HG03103 (cell line): ENCODE measurements around the gene GABBR2.
A peak's percentile ranks its signal among the peaks of the same experiment; 100 is the strongest.

Experiments
- ATAC-seq: cut with Tn5 transposase; IDR thresholded peaks from one replicate; pipeline ENCODE4 v1.9.1; 2021; ENCODE audit warnings: low read depth; ENCODE audit not compliant: unreplicated experiment

Gene GABBR2

DNA sequence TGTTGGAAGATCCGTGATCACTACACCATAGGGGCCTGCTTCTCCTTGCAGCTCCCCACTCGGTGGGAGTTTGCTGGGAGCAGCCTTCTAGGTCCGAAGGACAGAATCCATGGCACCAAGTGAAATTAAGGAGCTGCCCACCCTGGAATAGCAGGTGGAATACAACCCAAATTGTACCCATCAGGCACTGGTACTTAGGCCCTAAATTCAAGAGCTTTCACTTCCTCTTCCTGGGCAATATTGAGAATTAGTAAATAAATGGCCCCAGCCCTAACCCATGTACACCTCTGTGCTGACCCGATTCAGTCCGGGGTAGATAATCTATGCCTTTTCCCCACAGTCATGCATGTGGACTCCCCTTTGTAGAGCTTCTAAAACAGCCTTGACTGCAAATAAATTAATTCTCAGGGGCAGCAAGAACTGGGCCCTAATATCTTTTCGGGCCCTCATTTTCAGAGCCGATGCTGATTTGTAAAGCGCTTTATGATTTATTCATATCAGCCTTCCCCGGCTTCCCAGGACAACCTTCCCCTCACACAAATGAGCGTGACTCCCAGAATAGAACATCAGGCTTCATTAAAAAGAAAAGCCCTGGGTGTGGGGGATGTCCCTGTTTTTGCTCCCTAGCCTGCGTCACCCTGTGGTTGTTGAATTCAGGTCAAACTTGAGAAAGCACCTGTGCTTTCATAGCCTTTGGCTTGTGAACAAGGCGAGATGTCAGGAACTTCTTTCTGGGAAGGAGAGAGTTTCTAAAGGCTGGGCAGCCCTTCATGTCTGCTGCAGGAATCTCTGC lies 327.2 kb downstream of the GABBR2 start:
- ATAC-seq = no peak

DNA sequence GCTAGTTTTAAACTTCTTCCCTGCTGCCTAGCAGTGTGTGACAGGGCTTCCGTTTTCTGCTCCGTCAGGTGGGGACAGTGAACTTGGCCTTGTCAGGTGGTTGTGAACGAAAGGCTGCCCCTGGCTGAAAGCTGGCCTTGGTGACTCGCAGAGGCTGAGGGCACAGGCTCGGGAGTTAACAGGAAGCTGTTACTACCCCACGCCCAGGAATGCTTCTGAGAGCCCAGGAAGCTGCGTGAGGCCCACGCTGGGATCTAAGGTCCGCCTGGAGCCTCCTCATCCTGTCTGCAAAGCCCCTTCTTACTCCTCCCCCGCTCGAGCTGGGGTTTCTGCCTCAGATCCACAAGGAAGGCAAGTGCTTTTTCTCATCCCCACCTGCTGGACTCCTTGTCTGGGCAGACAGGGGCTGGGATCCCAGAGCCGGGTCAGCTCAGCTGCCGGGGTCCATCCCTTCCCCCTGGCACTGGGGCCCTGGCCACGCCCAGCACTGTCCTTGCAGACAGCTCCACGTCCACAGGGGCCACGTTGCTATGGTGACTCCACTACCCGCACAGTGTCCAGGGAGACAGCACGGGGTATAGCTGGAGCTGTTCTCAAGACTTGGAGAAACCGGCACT lies 328.6 kb downstream of the GABBR2 start:
- no peak for ATAC-seq

DNA sequence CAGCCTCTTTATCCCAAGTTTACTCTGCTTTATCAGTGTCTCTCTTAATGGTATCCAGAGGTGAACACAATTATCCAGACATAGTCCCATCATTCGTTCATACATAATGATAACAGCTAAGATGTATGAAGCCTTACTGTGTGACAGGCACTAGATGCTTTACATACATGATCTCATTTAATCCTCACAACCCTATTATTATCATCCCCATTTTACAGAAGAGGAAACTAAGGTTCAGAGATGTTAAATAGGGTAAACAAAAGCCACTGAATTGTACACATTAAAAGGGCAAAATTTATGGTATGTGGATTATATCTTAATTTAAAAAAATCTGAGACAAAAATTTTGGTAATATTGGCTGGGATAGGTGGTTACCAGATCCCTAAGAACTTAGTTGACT lies 329.2 kb downstream of the GABBR2 start:
- ATAC-seq = no peak

DNA sequence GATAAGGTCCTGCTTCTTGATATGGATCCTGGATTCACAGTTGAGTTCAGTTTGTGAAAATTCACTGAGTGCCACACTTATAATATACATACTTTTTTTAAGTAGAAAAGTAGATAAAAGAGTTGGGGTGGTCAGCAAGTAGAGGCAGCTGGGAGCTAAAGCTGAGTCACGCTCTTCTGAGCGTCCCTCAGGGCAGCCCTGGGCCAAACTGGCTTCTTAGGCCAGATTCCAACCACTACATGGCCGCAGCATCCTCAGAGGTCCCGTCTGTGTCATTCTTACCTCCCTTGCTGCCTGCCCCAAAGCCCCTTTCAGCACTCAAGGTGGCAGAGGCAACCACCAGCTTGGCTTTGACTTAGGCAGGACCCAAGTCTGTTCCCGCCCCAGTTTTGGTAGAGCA lies 329.9 kb downstream of the GABBR2 start:
- no peak for ATAC-seq

DNA sequence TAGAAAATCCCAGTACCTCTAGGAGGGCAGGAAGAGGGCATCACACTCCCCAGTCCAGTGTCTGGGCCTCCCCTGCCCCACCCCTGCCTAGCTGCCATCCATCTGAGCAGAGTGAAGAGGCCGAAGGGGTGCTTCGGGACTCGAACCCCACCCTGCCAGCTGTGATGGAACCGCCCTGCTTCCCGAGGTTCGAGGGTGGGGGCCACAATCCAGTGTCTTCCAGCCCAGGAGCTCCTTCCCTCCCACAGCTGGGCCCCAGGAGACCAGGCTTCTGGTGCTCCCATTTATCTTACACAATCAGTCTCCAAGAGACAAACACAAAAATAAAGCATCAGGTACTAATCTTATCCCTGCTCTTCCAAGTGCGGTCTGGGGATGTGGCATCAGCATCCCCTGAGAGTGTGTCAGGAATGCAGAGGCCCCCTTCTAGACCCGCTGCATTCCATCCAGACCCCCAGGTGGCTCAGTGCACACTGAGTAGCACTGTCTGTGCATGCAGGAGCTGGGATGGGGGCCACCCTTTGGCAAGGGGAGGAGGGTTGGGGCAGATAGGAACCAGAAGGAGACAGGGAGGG lies 330.4 kb downstream of the GABBR2 start:
- no peak for ATAC-seq

DNA sequence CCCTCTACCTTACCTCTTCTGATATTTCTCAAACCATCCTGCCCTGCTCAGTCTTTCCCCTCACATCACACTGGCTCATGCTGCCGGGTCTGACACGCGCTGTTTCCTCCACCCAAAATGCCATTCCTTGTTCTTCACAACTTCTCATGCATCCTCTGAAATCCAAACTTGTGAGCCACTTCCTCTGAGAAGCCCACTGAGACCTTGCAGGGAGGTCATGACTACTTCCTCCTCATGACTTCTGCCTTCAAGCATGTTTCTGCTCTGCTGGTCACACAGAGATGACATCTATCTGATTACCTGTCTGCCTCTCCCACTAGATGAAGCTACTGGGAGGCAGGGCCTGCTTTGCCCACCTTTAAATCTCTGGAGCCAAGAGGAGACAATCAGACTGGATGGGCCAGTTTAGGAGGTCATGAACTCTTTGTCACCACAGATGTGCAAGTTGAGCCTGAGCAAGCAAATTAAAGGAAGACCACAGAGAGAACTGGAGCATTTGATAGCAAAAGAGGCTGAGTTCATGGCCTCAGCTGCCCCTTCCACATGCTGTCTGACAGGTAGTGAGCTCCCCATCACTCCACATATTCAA lies 333.5 kb downstream of the GABBR2 start:
- peak; percentile 57 for ATAC-seq

DNA sequence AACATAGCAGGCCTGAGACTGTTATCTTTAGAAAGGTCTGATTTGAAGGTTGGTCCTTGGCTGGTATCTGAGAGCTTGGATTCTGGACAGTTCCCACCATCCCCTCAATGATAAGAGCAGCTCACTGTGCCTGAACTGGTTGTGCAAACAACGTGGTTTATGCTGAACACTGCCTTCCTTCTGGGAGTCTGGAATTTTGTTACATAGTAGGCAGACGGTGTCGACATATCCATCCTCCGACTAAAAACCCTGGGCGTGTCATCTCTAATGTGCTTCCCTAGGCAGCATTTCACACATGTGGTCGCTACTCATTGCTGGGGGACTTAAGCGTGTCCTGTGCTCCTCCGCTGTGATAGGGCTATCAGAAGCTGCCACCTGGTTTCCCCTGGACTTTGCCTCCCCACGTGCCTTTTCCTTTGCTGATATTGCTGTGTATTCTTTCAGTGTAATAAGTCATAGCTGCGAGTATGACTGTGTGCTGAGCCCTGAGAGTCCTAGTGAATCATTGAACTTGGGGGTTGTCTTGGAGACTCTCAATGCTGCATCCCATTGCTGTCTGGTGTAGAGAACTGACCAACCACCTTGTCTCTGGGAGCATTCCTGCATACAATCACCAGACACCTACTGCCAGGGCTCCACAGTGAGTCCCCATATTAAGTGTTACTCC lies 334.2 kb downstream of the GABBR2 start:
- no peak for ATAC-seq

DNA sequence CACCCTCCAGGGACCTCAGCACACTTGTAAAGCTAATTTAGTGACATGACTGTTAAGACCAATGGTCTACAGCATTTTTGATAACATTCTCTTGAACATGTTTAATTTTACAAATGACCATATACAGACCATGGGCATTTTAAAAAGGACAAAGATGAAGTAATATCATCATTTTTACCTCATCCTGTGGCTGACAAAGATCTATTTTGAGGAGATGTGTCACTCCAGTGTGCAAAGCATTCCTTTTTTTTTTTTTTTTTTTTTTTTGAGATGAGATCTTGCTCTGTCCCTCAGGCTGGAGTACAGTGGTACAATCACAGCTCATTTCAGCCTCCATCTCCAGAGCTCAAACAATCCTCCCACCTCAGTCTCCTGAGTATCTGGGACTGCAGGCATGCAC lies 335.1 kb downstream of the GABBR2 start:
- ATAC-seq = no peak

DNA sequence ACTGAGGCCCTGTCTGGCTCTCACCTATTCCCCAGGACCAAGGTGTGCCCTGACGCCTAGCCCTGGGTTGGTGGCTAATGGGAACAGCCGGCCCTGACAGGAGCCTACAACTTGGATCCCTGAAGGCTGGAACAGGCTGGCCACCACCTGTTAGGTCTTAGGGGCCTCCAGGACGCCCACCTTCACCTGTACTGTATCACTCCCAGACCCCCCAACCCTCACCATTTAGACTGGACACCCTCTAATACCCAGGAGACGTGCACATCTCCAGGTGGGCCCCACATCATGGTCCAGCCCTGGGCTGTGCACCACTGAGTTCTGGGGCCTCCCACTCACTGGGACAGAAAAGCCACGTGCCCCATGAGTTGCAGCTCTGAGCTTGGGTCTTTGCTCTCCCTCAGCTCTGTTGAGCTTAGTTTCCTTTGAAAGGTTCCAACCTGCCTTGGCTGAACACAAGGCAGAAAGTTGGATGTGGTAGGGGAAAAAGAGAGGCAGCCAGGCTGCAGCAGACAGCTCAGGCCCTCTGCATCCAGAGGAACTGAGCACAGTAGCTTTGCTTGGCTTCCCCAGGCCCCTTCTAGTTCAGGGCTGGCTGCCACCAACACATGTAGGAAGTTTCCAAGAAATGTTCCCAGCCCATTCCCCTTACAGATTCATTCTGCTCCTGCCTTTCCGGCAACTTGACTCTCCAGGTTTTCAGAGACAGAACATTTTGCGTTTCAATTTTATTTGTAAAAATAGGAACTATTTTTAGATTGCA lies 336.5 kb downstream of the GABBR2 start:
- no peak for ATAC-seq

DNA sequence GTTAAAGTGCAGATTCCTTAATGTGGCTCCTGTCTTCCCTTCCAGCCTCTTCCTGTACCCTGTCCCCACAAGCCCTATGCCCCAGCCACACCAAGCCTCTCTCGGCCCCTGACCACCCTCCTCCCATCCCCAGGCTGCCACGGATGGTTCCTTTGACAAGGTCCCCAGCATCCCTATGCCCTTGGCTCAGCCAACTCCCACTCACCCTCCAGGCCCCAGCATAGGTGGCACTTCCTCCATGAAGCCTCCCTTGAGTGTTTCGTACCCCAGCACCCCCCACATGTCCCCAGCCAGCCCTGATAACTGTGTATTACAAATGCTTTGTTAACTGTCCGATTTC lies 337.8 kb downstream of the GABBR2 start:
- ATAC-seq = no peak

DNA sequence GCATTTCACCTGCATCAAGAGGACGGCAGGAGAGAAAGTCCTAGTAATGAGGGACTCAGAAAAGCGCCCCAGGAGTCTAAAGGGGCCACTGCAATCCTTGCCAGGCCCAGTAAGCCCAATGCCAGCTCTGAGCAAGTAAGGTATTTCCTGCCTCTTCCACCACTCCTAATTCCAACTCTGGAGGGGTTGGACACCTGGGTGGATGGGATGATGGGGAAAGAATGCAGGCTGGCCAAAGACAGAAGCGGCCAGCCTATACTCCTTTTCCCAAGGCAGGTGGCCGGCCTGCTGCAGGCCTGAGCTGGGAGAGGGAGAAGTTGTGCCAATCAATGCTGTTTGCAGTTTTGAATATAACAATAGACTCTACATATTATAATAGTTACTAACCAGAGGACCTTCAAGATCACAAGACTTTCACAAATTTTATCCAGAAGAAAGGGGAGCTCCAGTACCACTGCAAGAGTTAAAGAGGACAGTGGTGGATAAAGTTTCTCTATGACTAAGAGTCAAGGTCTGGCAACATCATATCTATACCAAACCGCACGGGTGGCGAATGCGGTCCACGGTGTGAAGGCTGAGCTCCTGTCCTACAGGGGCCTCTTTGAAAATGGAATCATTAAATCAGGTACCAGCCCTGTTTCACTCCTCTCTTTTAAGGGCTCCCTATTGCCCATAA lies 338.3 kb downstream of the GABBR2 start:
- no peak for ATAC-seq

DNA sequence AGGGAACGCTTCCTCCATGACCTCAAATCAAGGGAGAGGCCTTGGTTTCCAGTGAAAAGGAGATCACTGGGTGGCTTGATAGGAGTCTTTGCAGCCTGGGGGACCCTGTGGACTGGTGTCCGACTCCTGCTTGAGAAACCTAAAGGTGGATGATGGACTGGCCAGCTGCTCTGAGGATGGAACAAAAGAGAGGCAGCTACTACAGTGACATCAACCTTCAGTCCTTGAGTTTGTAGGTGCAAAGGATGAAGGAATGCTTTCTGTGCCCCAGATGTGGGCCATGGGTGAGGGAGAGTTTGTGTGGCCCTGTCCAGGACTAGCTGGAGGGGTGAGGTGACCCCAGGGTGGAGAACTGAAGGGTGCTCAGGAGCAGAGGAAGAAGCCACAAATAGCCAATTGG lies 338.8 kb downstream of the GABBR2 start:
- ATAC-seq = no peak

DNA sequence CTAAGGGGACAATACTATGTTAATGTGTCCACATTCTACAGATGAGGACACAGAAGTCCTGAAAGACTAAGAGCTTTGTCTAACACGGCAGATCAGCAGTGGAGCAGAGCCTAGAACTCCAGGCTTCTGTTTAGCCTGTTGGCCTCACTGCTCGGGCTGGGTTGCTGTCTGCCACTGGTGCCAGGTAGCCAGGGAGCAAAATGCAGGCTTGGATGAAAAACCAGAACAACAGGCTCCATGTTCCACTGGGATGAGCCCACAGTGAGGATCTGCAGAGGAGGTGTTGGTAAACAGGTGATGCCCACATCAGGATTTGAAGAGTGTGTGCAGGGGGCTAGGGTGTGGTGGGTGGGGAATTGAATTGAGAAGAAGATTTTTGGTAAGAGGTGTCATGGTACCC lies 339.3 kb downstream of the GABBR2 start:
- no peak for ATAC-seq

DNA sequence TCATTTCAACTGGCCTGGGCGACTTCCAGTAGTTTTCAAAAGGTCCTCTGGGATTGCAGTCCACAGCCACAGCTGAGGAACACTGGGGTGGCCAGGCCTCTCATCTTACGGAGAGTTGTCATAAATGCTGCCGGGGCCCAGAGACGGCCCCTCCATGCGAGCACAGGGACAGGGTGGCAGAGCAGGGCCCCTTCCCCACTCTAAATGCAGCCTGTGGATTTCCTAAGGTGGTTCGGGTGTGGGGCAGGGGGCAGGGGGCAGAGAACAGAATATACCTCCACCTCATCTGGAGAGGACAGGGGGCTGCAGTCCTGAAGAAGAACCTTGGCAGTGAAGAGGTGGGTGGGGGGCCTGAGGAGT lies 339.7 kb downstream of the GABBR2 start:
- no peak for ATAC-seq

DNA sequence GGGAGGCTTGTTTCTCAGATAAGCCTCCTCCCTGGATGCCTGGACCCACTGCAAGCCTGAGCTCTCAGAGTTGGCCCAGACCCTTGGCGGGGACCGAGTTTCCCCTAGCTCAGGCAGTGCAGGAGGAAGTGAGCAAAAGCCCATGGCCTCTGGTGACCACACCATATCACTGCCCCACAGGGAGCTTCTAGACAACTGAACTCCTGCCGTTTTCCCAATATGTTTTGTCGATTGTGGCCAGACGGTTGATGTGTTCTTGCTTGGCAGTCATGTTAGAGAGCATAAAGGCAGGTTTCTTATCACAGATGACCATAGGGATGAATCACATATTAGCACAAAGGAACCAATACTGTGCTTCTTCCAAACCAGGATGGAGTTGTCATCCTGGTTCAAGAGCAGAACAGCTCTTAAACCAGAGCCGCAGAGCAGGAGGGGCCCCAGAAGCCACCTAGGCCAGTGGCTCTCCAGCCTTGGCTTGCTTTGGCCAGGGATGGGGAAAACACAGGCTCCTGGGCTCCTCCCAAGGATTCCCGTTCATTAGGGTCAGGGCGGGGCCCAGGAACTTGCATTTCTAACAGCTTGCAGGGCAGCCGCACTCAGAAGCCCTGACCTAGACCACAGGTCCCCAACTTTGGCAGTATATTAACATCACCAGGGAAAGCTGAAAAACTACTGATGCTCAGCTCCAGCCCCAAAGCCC lies 340.2 kb downstream of the GABBR2 start:
- ATAC-seq = no peak

DNA sequence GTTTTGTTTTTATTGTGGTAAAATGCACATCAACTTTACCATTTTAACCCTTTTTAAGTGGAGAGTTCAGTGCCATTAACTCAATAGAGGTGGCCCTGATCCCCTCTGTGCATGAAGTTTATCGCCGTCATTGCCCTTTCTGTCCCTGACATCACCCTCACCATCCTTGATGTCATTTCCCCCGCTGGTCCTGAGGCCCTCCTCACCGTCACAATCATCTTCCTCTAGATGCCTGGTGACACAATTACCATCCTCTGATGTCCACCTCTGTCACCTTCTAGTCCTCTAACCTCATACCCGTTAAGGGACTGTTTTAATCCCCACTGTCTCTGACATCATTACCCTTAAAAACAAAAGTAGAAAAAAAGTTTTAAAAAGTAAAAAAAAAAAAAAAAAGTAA lies 340.8 kb downstream of the GABBR2 start:
- no peak for ATAC-seq

DNA sequence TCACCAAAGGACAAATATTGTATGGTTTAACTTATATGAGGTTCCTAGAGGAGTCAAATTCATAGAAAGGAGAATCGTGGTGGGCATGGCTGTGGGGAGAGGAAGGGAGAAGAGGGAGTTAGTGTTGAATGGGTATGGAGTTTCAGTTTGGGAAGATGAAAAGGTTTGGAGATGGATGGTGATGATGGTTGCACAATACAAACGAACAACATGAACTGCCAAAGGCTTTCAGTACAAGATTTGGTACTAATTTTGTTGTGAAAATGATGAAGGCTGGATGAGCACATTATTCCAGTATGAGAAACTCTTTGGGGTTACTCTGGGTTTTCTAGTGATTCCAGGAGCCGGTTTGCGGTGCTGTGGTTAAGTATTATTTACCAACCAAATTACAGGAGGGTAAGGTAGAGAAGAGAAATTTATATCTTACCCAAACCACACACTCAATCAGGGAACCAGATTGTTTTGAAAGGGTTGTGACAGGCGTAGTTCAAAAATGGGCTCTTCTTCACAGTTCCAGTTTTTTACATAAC lies 341.3 kb downstream of the GABBR2 start:
- no peak for ATAC-seq

DNA sequence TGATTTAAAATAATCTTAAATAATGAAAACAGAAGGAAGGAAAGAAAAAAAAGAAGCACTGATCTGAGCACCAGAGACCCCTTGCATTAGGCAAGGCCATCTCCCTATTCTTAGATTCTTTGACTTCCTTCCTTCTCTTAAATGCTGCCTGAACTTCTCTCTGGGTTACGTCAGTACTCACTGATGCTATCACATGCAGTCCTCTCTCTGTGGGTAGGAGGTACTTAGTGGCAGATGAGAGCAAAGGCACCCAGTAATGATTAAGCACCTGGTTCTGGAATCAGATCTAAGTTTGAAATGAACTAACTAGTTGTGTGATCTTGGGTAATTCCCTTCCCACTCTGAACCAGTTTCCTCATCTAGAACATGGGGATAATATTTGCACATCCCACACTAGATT lies 343.0 kb downstream of the GABBR2 start:
- no peak for ATAC-seq

DNA sequence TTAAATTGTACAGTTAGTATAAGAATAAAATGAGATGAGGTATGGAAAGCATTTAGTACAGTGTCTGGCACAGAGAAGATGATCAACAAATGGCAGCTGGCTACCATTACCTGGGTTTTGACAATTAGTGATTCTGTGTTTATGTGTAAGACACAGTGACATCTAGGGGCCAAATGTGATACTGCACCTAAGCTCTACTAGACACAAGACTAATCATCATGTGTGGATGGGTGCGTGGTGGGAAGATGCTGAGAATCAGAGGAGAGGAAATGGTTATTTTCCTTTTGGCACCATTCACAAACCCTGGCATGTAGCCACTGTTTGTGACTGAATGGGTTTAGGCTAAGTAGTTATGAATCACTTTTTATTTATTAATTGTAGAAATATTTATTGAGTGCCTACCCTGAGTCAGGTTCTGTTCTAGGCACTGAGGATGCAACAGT lies 343.5 kb downstream of the GABBR2 start:
- no peak for ATAC-seq
